K562 (cell line): ENCODE results near the gene WDR72. TPM values are rescaled to one million over a fixed set of nuclear protein-coding genes. Genes with fewer than 3 reads are reported as not detected.

Experiments used
- ATAC-seq: fragments of 200-7000 bp; cut with Tn5 transposase; 3 replicates; pipeline ENCODE4 v1.9.1; 2020; ENCODE audit warnings: moderate library complexity
- BruUV-seq: library from RNA; stranded (reverse); fragments of 400-500 nt; replicated peaks from 2 replicates; lab custom pipeline; 2021; lab: Mats Ljungman, UMichigan
- CTCF ChIA-PET: fragments of 300-600 bp; formaldehyde crosslinking; extraction: SDS; loops from one replicate; lab custom pipeline; 2021; ENCODE audit warnings: low intra/inter-chr PET ratio; lab: Yijun Ruan, JAX
- POLR2A ChIA-PET: fragments of 300-600, 350-650 bp; sonication (Branson Sonifier 250); formaldehyde crosslinking; extraction: SDS; loops from one replicate; lab custom pipeline; 2021; ENCODE audit warnings: antibody characterized with exemption, inconsistent platforms; lab: Yijun Ruan, JAX
- DNase-seq, 4 experiments: peaks; one replicate each; pipeline versions ENCODE4 v3.0.0 to v3.0.0-alpha.2; 2011 to 2018; ENCODE audit warnings: low spot score in 3 of 4, mixed read lengths in 3 of 4; ENCODE audit errors: extremely low read depth in 1 of 4
- FAIRE-seq: peaks from 2 replicates; lab custom pipeline; 2011; peaks lifted over from hg19 to GRCh38; lab: Jason Lieb, UNC
- H2AFZ ChIP-seq: 2 replicates; pipeline ENCODE4 v1.6.0; 2011; ENCODE audit warnings: low read depth, low read length, control low read depth, inconsistent platforms
- H3K27ac ChIP-seq: fragments of 200-600 bp; 3 replicates; pipeline ENCODE4 v1.8.0; 2011; ENCODE audit warnings: low read depth, mild to moderate bottlenecking, control low read depth, inconsistent platforms, low read length, moderate library complexity, mixed read lengths; ENCODE audit errors: extremely low read depth
- H3K27me3 ChIP-seq, 2 experiments: fragments of 300-600 bp in 1 of 2; 2 replicates in 1 of 2; 3 replicates in 1 of 2; pipeline versions ENCODE4 v1.6.0 to v1.8.0; 2011; ENCODE audit warnings: inconsistent platforms in 2 of 2, low read length in 2 of 2, mild to moderate bottlenecking in 1 of 2, mixed read lengths in 1 of 2, moderate library complexity in 1 of 2; ENCODE audit not compliant: control insufficient read depth in 2 of 2, insufficient read depth in 2 of 2
- H3K36me3 ChIP-seq: fragments of 300-600 bp; 3 replicates; pipeline ENCODE4 v1.8.0; 2011; ENCODE audit warnings: mild to moderate bottlenecking, low read length, inconsistent platforms; ENCODE audit not compliant: control insufficient read depth, insufficient read depth
- H3K4me1 ChIP-seq, 2 experiments: fragments of 200-600 bp in 1 of 2; replicated peaks in 1 of 2; 2 replicates in 1 of 2; 3 replicates in 1 of 2; pipeline versions ENCODE4 v1.5.1 to v1.8.0; 2011; ENCODE audit warnings: inconsistent platforms in 2 of 2, low read length in 2 of 2, mild to moderate bottlenecking in 1 of 2, mixed read lengths in 1 of 2, moderate library complexity in 1 of 2; ENCODE audit not compliant: control insufficient read depth in 2 of 2, insufficient read depth in 2 of 2
- H3K4me2 ChIP-seq: 2 replicates; pipeline ENCODE4 v1.6.1; 2011; ENCODE audit warnings: low read length, control low read depth, inconsistent platforms, mixed read lengths; ENCODE audit not compliant: insufficient read depth
- H3K4me3 ChIP-seq: fragments of 200-600 bp; sonication (generic), shearing (Covaris generic); 2 replicates; pipeline ENCODE4 v1.5.1; 2016; ENCODE audit warnings: control low read depth, inconsistent platforms
- H3K79me2 ChIP-seq: fragments of 200-600 bp; 3 replicates; pipeline ENCODE4 v1.8.0; 2011; ENCODE audit warnings: low read length, inconsistent platforms; ENCODE audit not compliant: control insufficient read depth, insufficient read depth
- H3K9ac ChIP-seq, 2 experiments: 2 replicates each; pipeline versions ENCODE4 v1.6.0 to v1.6.1; 2011; ENCODE audit warnings: low read depth in 2 of 2, low read length in 2 of 2, control low read depth in 1 of 2, inconsistent platforms in 1 of 2, mild to moderate bottlenecking in 1 of 2, mixed read lengths in 1 of 2; ENCODE audit not compliant: insufficient read depth in 1 of 2
- H3K9me1 ChIP-seq: one replicate; pipeline ENCODE4 v1.6.0; 2011; ENCODE audit warnings: inconsistent platforms, mild to moderate bottlenecking, low read length, moderate library complexity; ENCODE audit not compliant: control insufficient read depth, insufficient read depth
- H3K9me3 ChIP-seq: replicated peaks from 2 replicates; pipeline ENCODE4 v1.5.1; 2011; ENCODE audit warnings: low read depth, low read length, inconsistent platforms; ENCODE audit not compliant: control insufficient read depth, insufficient read depth
- H4K20me1 ChIP-seq: replicated peaks from 2 replicates; pipeline ENCODE4 v1.6.1; 2011; ENCODE audit warnings: low read length, inconsistent platforms, mixed read lengths; ENCODE audit not compliant: control insufficient read depth, insufficient read depth
- CC2D1A ChIP-seq: fragments of 450-650 bp; IDR thresholded peaks from 2 replicates; pipeline ENCODE4 v1.6.1; 2017; ENCODE audit warnings: mild to moderate bottlenecking
- DNMT1 ChIP-seq: fragments of 450-650 bp; IDR thresholded peaks from 2 replicates; pipeline ENCODE4 v1.6.1; 2016; ENCODE audit warnings: antibody characterized with exemption, mild to moderate bottlenecking
- ETV6 ChIP-seq, 3 experiments: fragments of 150-350 bp in 1 of 3; sonication (generic) in 1 of 3; formaldehyde crosslinking in 1 of 3; IDR thresholded peaks; 2 replicates each; pipeline versions ENCODE4 v1.6.1 to v1.8.0; 2014 to 2022; ENCODE audit warnings: borderline replicate concordance in 2 of 3, low read depth in 2 of 3, antibody characterized with exemption in 1 of 3, low read length in 1 of 3, mild to moderate bottlenecking in 1 of 3, missing genetic modification reagents in 1 of 3
- FOXJ3 ChIP-seq: sonication (generic); formaldehyde crosslinking; IDR thresholded peaks from 2 replicates; pipeline ENCODE4 v1.4.0; 2020; ENCODE audit warnings: mild to moderate bottlenecking, missing genetic modification reagents
- GABPB1 ChIP-seq: sonication (generic); formaldehyde crosslinking; IDR thresholded peaks from 2 replicates; pipeline ENCODE4 v1.8.0; 2022; ENCODE audit warnings: mild to moderate bottlenecking, missing genetic modification reagents
- HEY1 ChIP-seq: fragments of 250-450 bp; sonication (Bioruptor Pico); IDR thresholded peaks from 2 replicates; pipeline ENCODE4 v1.5.0; 2020; ENCODE audit warnings: mild to moderate bottlenecking, moderate library complexity, borderline replicate concordance
- HMGN3 ChIP-seq: IDR thresholded peaks from 2 replicates; pipeline ENCODE4 v1.6.1; 2011; ENCODE audit warnings: borderline replicate concordance, low read depth, mild to moderate bottlenecking, mixed read lengths, low read length; ENCODE audit not compliant: insufficient read length; ENCODE audit errors: extremely low read depth
- JUND ChIP-seq, 2 experiments: IDR thresholded peaks; 2 replicates in 1 of 2; 3 replicates in 1 of 2; pipeline ENCODE4 v1.6.1; 2011; ENCODE audit warnings: borderline replicate concordance in 2 of 2, low read depth in 2 of 2, low read length in 2 of 2, improper control_type of control experiment in 1 of 2, missing biosample characterization in 1 of 2, missing genetic modification characterization in 1 of 2, missing genetic modification reagents in 1 of 2
- NFXL1 ChIP-seq: fragments of 450-650 bp; formaldehyde crosslinking; IDR thresholded peaks from 2 replicates; pipeline ENCODE4 v1.4.0; 2021; ENCODE audit warnings: mild to moderate bottlenecking
- PRPF4 ChIP-seq: fragments of 200-400 bp; formaldehyde crosslinking; IDR thresholded peaks from one replicate; pipeline ENCODE4 v1.6.1; 2017; ENCODE audit warnings: low read length, low read depth, mild to moderate bottlenecking; ENCODE audit not compliant: insufficient read depth, poor library complexity, severe bottlenecking
- SMARCA4 ChIP-seq: fragments of 450-650 bp; IDR thresholded peaks from 2 replicates; pipeline ENCODE4 v1.6.1; 2016
- STAT5A ChIP-seq: IDR thresholded peaks from 2 replicates; pipeline ENCODE4 v1.6.1; 2012; ENCODE audit warnings: low read length, inconsistent platforms, borderline replicate concordance
- TRIM28 ChIP-seq: fragments of 450-650 bp; IDR thresholded peaks from 2 replicates; pipeline ENCODE4 v1.6.1; 2017
- ZNF12 ChIP-seq: sonication (generic); formaldehyde crosslinking; IDR thresholded peaks from 2 replicates; pipeline ENCODE4 v1.4.0; 2020; ENCODE audit warnings: mild to moderate bottlenecking, missing genetic modification reagents
- WGBS: fragments of 100-300 bp; shearing (Covaris generic); methylation state at CpG from one replicate; pipeline ENCODE4 v1.1.6; 2016; ENCODE audit warnings: low coverage, mixed read lengths; ENCODE audit not compliant: insufficient coverage; ENCODE audit errors: missing lambda C conversion rate; 5-methylcytosine and 5-hydroxymethylcytosine counted together
- in situ Hi-C: fragments of 300-500 bp; cut with MboI; formaldehyde crosslinking; loops from 4 replicates; pipeline ENCODE4 v1.15.0; 2018; ENCODE audit warnings: inconsistent platforms, mixed read lengths
- intact Hi-C: fragments of 100-400 bp; cut with micrococcal nuclease; formaldehyde crosslinking; loops from 2 replicates; pipeline ENCODE4 v1.14.2; 2022
- polyA plus RNA-seq, 8 experiments: library from polyadenylated mRNA; depleted of rRNA in 4 of 8; stranded (reverse) in 5 of 8; unstranded in 3 of 8; fragments of >200 nt; fragmentation: Nextera tagmentation in 2 of 8; fragmentation: Illumina TruSeq in 1 of 8; extraction: Ambion mirVana in 2 of 8; extraction: Trizol in 1 of 8; gene quantifications; 2 replicates each; pipeline versions ENCODE4 v1.2.1 to v1.2.3, GENCODE V29; 2011 to 2014; ENCODE audit warnings: inconsistent platforms in 1 of 8, missing spikeins in 1 of 8
- total RNA-seq, 7 experiments: library from RNA; depleted of rRNA in 6 of 7; stranded (reverse); fragments of >200 nt in 6 of 7; fragmentation: Illumina TruSeq in 2 of 7; extraction: Trizol in 2 of 7; gene quantifications; 2 replicates each; pipeline versions ENCODE4 v1.2.1 to v1.2.3, GENCODE V29; 2011 to 2021; ENCODE audit warnings: low replicate concordance in 1 of 7
- TF ChIP-seq, protein P1 (sequence below): fragments of 450-650 bp; conservative IDR thresholded peaks from 2 replicates; pipeline ENCODE4 v1.6.1; 2016; ENCODE audit warnings: missing genetic modification characterization, low read depth, mild to moderate bottlenecking, missing compliant biosample characterization, moderate library complexity
- TF ChIP-seq, protein P2 (sequence below): fragments of 250-450 bp; sonication (Bioruptor Pico); IDR thresholded peaks from 2 replicates; pipeline ENCODE4 v1.8.0; 2021; ENCODE audit warnings: borderline replicate concordance, mild to moderate bottlenecking, moderate library complexity; ENCODE audit not compliant: poor library complexity, severe bottlenecking
- TF ChIP-seq, protein P3 (sequence below): fragments of 450-650 bp; IDR thresholded peaks from 2 replicates; pipeline ENCODE4 v1.6.1; 2017; ENCODE audit warnings: antibody characterized with exemption

The WDR72 gene
- total and polyA plus RNA-seq, 9 of the 15 experiments (the other 6 are each of a cell fraction or from before 2014, with no cell fraction given): 0.01 TPM; not detected in 8

DNA sequence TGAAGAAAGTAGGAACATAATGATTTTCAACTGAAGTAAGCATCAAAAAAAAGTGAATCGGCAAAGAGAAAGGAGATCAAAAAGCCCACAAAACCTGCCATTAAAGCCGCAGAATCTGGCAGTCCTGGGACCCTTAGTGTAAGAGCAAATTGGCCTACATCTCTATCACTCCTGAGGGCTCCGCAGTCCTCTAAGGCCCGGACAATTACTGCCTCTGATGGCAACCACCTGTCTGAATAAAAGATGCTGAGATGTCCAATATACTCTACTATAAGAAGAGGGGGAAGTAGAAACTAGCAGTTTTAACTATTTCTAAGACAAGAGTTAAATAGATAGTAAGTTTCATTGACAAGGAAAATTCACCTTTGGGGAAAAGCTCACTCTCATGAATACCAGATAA is 20.3 kb downstream of the WDR72 start (continued):
- TF ChIP-seq PRPF4 (no peak), HEY1 (no peak), ZNF12 (CRISPR knock-in tag) (no peak), CC2D1A (no peak)

DNA sequence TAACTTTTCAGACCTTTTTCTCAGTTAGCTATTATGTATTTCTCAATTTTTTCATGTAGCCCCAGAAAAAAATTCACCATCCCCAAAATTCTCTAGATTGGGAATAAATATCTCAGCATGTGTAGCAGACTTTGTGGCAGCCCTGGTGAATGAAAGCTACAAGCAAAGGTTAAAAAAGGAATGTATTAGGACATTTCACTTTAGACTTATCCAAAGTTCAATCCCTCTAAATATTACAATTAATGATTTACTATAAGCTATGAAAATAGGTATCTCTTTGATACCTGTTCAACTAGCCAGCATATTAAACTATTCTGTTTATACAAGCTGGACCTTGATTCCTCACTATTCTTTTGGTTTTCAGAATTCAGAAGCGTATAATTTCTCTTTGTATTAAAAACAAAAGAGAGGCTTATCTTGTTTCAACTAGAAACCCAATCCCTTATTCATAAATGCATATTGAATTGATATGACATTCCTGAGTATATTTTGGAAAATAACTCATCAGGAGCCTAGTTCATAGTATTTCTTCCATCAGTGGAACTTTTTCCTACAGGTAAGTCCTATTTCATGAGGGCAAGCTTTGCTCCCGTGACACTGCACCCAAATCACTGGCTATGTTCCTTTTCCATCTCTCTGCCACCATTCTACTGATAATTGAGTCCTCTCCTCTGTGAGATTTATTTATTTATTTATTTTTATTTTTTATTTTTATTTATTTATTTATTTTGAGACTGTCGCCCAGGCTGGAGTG is 38.0 kb downstream of the WDR72 start:
- Histone ChIP-seq H3K4me2 (no peak overlapping the region), H3K27ac (no peak overlapping the region), H2AFZ (no peak overlapping the region), H3K79me2 (no peaks in the 10 kb centered on the region), H3K4me1 (no peaks in the 10 kb centered on the region), H3K4me3 (no peak overlapping the region), H3K9me1 (no peaks in the 10 kb centered on the region), H3K36me3 (no peaks in the 10 kb centered on the region), H3K9me3 (no peaks in the 10 kb centered on the region; the same call in 1 of the 2 replicates), H3K9ac (no peak overlapping the region), H3K27me3 (no peaks in the 10 kb centered on the region), H4K20me1 (no peaks in the 10 kb centered on the region)
- ATAC-seq (no peak), FAIRE-seq (no peak), DNase-seq (no peak)
- POLR2A ChIA-PET: no interaction called here
- in situ Hi-C loops: no loop called here
- no TSS peak for BruUV-seq
- intact Hi-C loops: no loop called here
- 3% methylated on average over 3 of the region's 3 CpGs for WGBS
- CTCF ChIA-PET: no interaction called here
- no peak for TF ChIP-seq GABPB1 (CRISPR knock-in tag)
- TF ChIP-seq TRIM28: no peak
- TF ChIP-seq DNMT1: no peak
- TF ChIP-seq, protein P1, sequence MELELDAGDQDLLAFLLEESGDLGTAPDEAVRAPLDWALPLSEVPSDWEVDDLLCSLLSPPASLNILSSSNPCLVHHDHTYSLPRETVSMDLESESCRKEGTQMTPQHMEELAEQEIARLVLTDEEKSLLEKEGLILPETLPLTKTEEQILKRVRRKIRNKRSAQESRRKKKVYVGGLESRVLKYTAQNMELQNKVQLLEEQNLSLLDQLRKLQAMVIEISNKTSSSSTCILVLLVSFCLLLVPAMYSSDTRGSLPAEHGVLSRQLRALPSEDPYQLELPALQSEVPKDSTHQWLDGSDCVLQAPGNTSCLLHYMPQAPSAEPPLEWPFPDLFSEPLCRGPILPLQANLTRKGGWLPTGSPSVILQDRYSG (tag): no peak
- no peak for TF ChIP-seq HMGN3
- no peak for TF ChIP-seq STAT5A
- no peak for TF ChIP-seq FOXJ3 (CRISPR knock-in tag)
- no peak for TF ChIP-seq ETV6 (IDR thresholded peaks at IDR 0.05; ENCODE audit: borderline replicate concordance in 1 of 2, low read depth in 2 of 2, low read length in 1 of 2)
- no peak for TF ChIP-seq ETV6 (CRISPR knock-in tag; IDR thresholded peaks at IDR 0.05; ENCODE audit: borderline replicate concordance)
- no peak for TF ChIP-seq JUND (IDR thresholded peaks at IDR 0.05; ENCODE audit: borderline replicate concordance, low read depth, low read length)
- TF ChIP-seq JUND (tag; IDR thresholded peaks at IDR 0.05; ENCODE audit: borderline replicate concordance, low read depth, low read length): no peak
- TF ChIP-seq NFXL1 (CRISPR knock-in tag): no peak
- TF ChIP-seq, protein P2, sequence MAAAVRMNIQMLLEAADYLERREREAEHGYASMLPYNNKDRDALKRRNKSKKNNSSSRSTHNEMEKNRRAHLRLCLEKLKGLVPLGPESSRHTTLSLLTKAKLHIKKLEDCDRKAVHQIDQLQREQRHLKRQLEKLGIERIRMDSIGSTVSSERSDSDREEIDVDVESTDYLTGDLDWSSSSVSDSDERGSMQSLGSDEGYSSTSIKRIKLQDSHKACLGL (CRISPR knock-in tag): no peak
- TF ChIP-seq, protein P3, sequence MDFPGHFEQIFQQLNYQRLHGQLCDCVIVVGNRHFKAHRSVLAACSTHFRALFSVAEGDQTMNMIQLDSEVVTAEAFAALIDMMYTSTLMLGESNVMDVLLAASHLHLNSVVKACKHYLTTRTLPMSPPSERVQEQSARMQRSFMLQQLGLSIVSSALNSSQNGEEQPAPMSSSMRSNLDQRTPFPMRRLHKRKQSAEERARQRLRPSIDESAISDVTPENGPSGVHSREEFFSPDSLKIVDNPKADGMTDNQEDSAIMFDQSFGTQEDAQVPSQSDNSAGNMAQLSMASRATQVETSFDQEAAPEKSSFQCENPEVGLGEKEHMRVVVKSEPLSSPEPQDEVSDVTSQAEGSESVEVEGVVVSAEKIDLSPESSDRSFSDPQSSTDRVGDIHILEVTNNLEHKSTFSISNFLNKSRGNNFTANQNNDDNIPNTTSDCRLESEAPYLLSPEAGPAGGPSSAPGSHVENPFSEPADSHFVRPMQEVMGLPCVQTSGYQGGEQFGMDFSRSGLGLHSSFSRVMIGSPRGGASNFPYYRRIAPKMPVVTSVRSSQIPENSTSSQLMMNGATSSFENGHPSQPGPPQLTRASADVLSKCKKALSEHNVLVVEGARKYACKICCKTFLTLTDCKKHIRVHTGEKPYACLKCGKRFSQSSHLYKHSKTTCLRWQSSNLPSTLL: no peak
- TF ChIP-seq SMARCA4: no peak
